GM19397 (cell line): ENCODE data around the gene MEGF11.

Experiments
- ATAC-seq: cut with Tn5 transposase; IDR thresholded peaks from one replicate; pipeline ENCODE4 v1.9.1; 2021; ENCODE audit warnings: mild to moderate bottlenecking, moderate library complexity; ENCODE audit not compliant: unreplicated experiment

The MEGF11 gene

GRCh38 chr15:66178531-66178910 is 75.0 kb downstream of the MEGF11 start:
- ATAC-seq: no peak

- no peak for ATAC-seq
These were observed 81.1 kb downstream of the MEGF11 start for GRCh38 chr15:66172324-66172980.

- no peak for ATAC-seq
These were observed 81.7 kb downstream of the MEGF11 start for GRCh38 chr15:66171841-66172240.

DNA sequence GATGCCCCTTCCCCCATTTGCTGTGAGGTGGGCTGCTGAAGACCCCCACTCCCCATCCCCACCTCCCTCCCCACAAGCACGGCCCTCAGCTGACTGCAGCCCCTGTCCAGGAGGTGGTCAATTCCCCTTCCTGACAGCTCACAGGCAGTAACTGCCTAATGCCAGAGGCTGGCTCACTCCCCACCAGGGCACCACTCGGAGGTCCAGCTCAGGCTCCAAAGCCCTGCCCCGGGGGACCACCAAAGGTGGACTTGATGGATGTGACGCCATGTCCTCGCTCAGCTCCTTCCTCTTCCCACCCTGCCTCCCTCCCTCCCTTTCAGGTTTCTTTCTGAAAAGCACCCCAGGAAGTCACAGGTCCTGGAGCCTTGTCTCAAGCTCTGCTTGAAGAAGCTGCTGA is 82.8 kb downstream of the MEGF11 start:
- no peak for ATAC-seq

- ATAC-seq: no peak
These were observed 83.5 kb downstream of the MEGF11 start for GRCh38 chr15:66170042-66170441.

DNA sequence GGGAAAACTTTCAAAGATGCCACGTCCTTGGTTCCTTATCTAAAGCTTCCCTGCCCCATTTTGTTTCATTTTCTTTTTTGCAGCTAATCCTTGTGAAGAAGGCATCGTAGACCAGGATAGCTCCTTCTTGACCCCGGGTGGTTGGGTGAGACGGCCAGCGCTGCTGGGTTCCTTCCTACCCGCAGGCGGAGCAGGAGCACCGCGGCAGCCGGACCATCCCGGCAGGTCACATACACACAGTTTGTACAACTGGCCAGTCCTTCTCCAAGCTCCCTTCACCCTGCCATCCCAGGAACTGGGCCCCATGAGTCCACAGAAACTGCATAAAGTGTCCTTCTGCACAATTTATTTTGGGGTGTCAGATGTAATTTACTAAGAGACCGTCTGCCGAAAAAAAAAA is 83.9 kb downstream of the MEGF11 start:
- ATAC-seq: no peak

DNA sequence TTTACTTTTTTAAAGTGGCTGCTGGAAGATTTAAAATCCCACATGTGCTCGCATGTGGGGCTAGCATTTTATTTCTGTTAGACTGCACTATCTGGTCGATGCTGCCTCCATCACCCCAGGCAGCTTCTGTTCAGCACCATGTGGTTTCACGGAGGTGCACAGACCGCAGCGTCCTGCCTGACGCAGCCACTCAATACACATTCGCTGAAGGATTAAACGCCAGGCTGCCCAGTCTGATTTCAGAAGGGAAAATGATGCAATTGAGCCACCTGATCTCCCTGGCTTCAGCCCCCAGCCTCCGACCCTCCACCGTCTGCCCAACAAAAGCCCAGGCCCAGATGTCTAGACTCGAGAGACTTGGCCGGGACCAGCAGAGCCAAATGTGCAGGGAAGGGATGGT is 84.5 kb downstream of the MEGF11 start:
- no peak for ATAC-seq

- no peak for ATAC-seq
These were observed 85.7 kb downstream of the MEGF11 start for GRCh38 chr15:66167854-66168253.

DNA sequence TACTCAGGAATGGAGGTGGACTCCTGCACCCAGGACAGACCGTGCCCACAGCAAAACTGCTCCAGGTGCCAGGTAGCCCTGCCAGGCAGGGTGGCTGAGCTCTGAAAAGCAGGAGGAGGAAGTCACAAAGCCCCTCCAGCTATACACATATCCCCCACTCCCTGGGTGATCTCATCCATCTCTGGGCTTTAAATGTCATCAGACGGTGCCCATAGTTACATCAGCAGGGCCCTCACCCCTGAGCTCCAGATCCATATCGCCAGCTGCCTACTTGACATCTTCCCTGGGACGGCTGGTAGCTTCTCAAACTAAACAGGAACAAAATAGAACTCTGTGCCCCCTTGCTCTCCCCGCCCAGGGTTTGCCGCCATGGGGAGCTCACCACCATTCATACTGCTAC is 87.7 kb downstream of the MEGF11 start:
- no peak for ATAC-seq

DNA sequence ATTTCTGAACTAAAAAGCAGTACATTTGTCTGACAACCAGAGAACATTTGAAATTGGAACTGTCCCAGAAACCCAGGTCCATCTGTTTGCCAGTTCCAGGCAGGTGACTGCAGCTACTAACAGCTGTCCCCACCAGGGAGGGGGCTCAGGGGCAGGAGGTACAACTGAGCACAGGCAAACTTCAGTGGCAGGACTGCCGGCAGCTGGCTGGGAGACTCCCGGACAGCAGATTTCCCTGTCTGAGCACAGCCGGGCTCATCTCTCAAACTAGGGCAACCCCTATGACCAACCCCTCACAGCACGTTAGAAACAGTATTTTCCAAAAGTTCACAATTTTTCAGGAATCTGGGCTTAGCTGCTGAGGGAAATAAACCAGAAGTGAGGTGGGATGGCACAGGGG is 88.8 kb downstream of the MEGF11 start:
- no peak for ATAC-seq

DNA sequence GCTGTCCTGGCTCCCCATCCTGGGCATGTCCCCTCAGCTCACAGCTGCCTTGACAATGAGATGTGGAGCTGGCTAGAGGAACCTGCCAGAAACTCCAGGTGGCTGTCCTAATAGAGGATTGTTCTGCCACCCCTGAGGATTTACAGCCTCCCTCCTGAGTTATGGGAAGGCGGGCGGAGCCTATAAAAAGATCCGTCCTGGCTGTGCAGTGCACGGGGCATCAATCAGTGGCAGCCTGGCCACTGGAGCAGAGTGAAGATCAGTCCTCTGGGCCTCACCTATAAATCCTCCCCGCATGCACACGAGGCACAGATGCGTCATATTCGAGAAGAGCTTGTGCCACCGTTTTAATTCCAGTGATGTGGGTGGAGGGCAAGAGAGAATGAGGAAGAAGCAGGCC is 90.0 kb downstream of the MEGF11 start:
- ATAC-seq: no peak

GRCh38 chr15:66162286-66162685 is 91.3 kb downstream of the MEGF11 start:
- ATAC-seq: no peak

DNA sequence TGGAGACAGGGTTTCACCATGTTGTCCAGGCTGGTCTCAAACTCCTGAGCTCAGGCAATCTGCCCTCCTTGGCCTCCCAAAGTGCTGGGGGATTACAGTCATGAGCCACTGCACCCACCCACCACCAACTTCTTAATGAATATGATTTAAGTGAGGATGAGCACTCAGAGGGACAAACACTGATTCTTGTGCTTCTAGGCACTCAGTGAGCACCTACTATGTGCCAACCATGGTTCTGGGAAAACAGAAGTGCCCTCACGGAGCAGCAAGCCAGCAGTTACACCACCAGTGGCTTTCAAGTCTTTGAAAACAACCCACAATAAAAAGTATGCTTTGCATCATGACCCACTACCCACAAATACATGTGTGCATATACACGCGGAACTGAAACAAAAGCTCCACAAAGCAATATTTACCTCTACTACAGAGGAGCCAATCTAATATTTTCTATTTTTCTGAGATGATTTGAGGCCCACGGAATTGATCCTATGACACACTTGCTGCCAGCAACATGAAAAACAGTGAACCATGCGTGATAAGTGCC is 91.9 kb downstream of the MEGF11 start:
- no peak for ATAC-seq

DNA sequence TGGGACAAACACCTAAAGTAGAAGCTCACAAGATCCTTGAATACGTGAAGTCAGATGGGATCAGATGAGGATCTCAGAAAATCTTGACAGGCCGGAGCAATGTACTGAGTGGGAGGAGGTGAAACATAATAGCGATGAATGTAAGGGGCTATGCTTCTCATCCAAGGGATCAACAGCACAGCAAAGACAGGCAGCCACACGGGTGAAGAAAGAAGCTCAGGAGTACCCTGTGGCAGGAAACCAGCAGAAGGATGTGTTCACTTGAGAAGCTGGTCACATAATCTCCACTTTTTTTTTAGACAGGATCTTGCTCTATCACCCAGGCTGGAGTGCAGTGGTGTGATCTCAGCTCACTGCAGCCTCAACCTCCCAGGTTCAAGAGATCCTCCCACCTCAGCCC is 92.4 kb downstream of the MEGF11 start:
- ATAC-seq: no peak

DNA sequence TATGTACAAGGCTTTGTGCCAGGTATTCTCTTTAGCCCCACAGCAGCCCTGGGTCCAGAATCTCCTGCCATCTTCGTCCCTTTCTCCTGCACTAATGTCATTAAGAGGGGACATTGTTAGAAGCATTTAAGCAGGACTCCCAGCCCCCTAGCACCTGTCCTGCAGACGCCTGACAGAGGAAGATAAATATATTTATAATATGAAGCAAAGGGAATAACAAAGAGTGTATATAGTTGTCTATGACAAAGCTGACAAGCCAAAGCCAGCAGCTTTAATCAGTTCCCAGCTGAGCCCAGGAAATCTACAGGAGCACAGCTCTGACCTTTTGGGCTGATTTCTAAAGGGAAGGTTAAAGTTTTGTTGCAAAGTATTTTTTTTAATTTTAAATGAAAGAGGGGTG is 96.0 kb downstream of the MEGF11 start:
- no peak for ATAC-seq

DNA sequence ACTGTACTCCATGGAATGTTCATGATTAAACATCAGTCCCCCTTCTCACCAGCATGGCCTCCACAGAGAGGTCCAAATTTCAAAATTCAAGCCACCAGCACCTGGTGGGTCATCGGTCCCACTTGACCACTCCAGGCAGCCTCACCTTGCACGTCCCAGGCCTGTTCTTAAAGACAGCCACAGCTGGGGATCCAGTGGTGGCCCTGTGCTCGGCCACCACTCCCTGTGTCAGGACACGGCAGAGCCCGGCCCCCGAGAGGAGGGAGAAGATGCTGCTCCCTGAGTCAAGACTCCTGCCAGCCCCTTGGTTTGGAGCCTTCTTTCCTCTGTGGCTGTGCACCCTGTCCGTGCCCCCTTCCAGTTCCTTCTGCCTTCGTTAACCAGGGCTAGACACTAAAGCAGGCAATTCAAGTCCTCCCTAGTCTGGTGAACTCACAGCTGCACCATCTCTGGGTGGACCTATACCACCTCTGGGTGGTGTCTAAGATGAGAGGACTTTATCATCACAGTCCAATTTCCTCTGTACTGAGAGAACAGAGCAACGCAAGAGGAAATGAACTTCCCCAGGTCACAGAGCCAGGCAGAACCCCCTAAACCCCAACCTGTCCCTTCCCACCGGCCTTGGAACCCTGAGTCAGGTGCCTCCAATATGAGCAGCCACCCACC is 97.1 kb downstream of the MEGF11 start:
- ATAC-seq: no peak

DNA sequence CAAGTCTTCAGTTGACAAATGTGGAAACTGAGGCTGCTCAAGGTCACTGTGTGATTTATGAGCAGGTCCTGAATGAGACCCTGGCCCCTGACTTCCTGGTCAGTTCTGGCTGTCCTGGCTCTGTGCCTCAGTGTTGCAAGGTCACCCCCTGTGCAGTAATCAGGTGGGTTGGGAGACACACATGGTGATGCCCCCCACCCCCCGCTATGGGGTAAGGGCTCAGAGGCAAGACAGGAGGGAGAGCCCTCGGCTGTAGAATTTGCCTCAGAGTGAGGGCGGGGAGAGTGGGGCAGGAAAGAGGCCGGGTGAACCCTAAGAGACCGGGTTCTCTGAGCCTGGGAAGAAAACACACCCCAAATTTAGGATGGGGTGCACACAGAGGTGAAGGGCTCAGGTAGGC is 98.5 kb downstream of the MEGF11 start:
- no peak for ATAC-seq

GRCh38 chr15:66154581-66154980 is 99.0 kb downstream of the MEGF11 start:
- no peak for ATAC-seq

- ATAC-seq: peak; percentile 68
These were observed 99.8 kb downstream of the MEGF11 start for GRCh38 chr15:66153549-66154415.

GRCh38 chr15:66152650-66153049 is 100.9 kb downstream of the MEGF11 start:
- ATAC-seq: no peak

GRCh38 chr15:66151809-66152208 is 101.7 kb downstream of the MEGF11 start:
- ATAC-seq: no peak

DNA sequence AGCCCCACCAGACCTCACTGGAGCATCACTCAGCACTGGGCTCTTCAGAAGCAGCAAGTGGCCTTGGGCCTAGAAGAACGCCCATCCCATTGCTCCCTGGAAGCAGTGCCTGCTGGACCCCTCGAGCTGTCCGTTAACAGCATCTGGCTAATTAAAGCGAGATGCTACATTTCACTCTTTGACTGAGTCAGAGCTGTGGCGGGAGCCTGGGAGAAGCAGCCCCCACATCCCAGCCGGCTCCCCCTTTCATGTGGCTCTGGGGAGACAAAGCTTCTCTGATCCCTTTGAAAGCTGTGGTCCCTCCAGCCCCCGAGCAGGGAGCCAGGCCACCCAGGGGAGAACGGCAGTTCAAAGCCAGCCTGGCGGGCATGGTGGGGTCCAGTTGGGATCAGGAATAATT is 103.7 kb downstream of the MEGF11 start:
- no peak for ATAC-seq
